ENCODE data around the gene KRT77.

KRT77 gene

GRCh38 chr12:52651726-52652261 lies 51.5 kb downstream of the KRT77 start, which contains the start of gene KRT2:
Gene KRT2 (minus strand): TSS chr12:52652211. CDS start chr12:52652142, 69 bp downstream.
- no peak for DNase-seq (ENCODE audit: low read depth)

- no peak for DNase-seq (ENCODE audit: low read depth)
Measured at GRCh38 chr12:52650520-52651081, 52.7 kb downstream of the KRT77 start.

- DNase-seq (ENCODE audit: low read depth), result no peak
Measured at GRCh38 chr12:52649066-52649465, 54.3 kb downstream of the KRT77 start.

- DNase-seq (ENCODE audit: low read depth), result no peak
Measured at GRCh38 chr12:52648012-52648550, 55.2 kb downstream of the KRT77 start.

- DNase-seq (ENCODE audit: low read depth), result no peak
Measured at GRCh38 chr12:52647601-52648000, 55.7 kb downstream of the KRT77 start.

- DNase-seq (ENCODE audit: low read depth), result no peak
Measured at GRCh38 chr12:52646613-52647012, 56.7 kb downstream of the KRT77 start.

- no peak for DNase-seq (ENCODE audit: low read depth)
Measured at GRCh38 chr12:52645982-52646381, 57.3 kb downstream of the KRT77 start.

GRCh38 chr12:52645120-52645761 lies 58.1 kb downstream of the KRT77 start:
- DNase-seq (ENCODE audit: low read depth), result no peak

GRCh38 chr12:52644078-52644415 lies 59.3 kb downstream of the KRT77 start:
- DNase-seq (ENCODE audit: low read depth), result no peak

- DNase-seq (ENCODE audit: low read depth), result no peak
Measured at GRCh38 chr12:52643233-52644077, 59.9 kb downstream of the KRT77 start.

GRCh38 chr12:52641468-52641867 lies 61.9 kb downstream of the KRT77 start:
- DNase-seq (ENCODE audit: low read depth), result no peak

Measured in HS-5 (cell line).